ENCODE measurements around the gene ATRN. TPM values are rescaled to one million over a fixed set of nuclear protein-coding genes. Genes with fewer than 3 reads are reported as not detected.
A peak's percentile ranks its signal among the peaks of the same experiment; 100 is the strongest.

Gene ATRN
- total and polyA plus RNA-seq, 7 donors, result 1.2 to 16.1 (median 11.4) TPM

GRCh38 chr20:3673221-3674070 is 202.6 kb downstream of the ATRN start:
- Histone ChIP-seq H3K4me3 (no peak overlapping the region), H3K27ac (no peak overlapping the region), H3K4me1 (peaks cover 0 to 39% (median 35%) of the 10 kb centered on the region in 4 donors), H3K9me3 (no peaks in the 10 kb centered on the region), H3K27me3 (peaks cover 0 to 5% (median 0%) of the 10 kb centered on the region in 3 donors), H3K36me3 (peaks cover 0 to 56% (median 37%) of the 10 kb centered on the region in 4 donors)
- no peak for DNase-seq
- TF ChIP-seq POLR2A (IDR thresholded peaks at IDR 0.05), result no peak
- TF ChIP-seq CTCF (IDR thresholded peaks at IDR 0.05), result no peak
- no peak for TF ChIP-seq POLR2AphosphoS5 (IDR thresholded peaks at IDR 0.05)
- TF ChIP-seq EP300 (IDR thresholded peaks at IDR 0.05), result no peak
- 44 to 53% methylated on average over 90 of the region's 90 CpGs for WGBS, 2 donors
- intact Hi-C loops (cut with DNase I), result no loop called here

GRCh38 chr20:3674447-3674846 is 203.6 kb downstream of the ATRN start:
- DNase-seq, result no peak
- Histone ChIP-seq H3K4me1 (peaks cover 0 to 47% (median 42%) of the 10 kb centered on the region in 4 donors), H3K36me3 (peaks cover 0 to 56% (median 35%) of the 10 kb centered on the region in 4 donors), H3K27me3 (peaks cover 0 to 5% (median 0%) of the 10 kb centered on the region in 3 donors), H3K9me3 (no peaks in the 10 kb centered on the region), H3K27ac (no peak overlapping the region), H3K4me3 (no peak overlapping the region)
- TF ChIP-seq POLR2AphosphoS5 (IDR thresholded peaks at IDR 0.05), result no peak
- TF ChIP-seq CTCF (IDR thresholded peaks at IDR 0.05), result no peak
- no peak for TF ChIP-seq EP300 (IDR thresholded peaks at IDR 0.05)
- no peak for TF ChIP-seq POLR2A (IDR thresholded peaks at IDR 0.05)
- intact Hi-C loops (cut with DNase I), result no loop called here
- WGBS, 2 donors, result 57 to 75% methylated on average over 10 of the region's 10 CpGs

- Histone ChIP-seq H3K27me3 (peaks cover 0 to 5% (median 0%) of the 10 kb centered on the region in 3 donors), H3K36me3 (peaks cover 0 to 55% (median 35%) of the 10 kb centered on the region in 4 donors)
Observed at GRCh38 chr20:3674995-3675900, 204.4 kb downstream of the ATRN start.

GRCh38 chr20:3677733-3678132 is 206.9 kb downstream of the ATRN start:
- Histone ChIP-seq H3K27me3 (no peaks in the 10 kb centered on the region), H3K36me3 (peaks cover 0 to 31% (median 14%) of the 10 kb centered on the region in 4 donors), H3K27ac (peak overlapping the region; percentile 86 to 97 (median 94)), H3K4me1 (peaks cover 0 to 62% (median 57%) of the 10 kb centered on the region in 4 donors), H3K4me3 (peak overlapping the region in 1 of 4 donors; percentile 15), H3K9me3 (no peaks in the 10 kb centered on the region)
- TF ChIP-seq POLR2AphosphoS5 (IDR thresholded peaks at IDR 0.05) (peak in 2 of 4 donors; percentile 11 to 27), CTCF (IDR thresholded peaks at IDR 0.05) (no peak)
- intact Hi-C loops (cut with DNase I), result loop anchor here (5.0 kb wide), 1 partner anchor 90 kb away; the partner anchor contains the start of gene ADISSP
- WGBS, 2 donors, result 67% methylated on average over 8 of the region's 8 CpGs
- peak; percentile 92 for DNase-seq

More at GRCh38 chr20:3674995-3675900, 204.4 kb downstream of the ATRN start:
- H3K4me1 ChIP-seq, result peaks cover 0 to 49% (median 42%) of the 10 kb centered on the region in 4 donors
- no peaks in the 10 kb centered on the region for H3K9me3 ChIP-seq
- WGBS, 2 donors, result 47 to 59% methylated on average over 13 of the region's 13 CpGs
- TF ChIP-seq EP300 (IDR thresholded peaks at IDR 0.05), result no peak
- no peak for DNase-seq
- H3K4me3 ChIP-seq, result no peak overlapping the region
- intact Hi-C loops (cut with DNase I), result loop anchor here (5.0 kb wide), 1 partner anchor 92 kb away; the partner anchor contains the start of gene ADISSP
- H3K27ac ChIP-seq, result no peak overlapping the region

All from sigmoid colon (tissue), 7 donors.